HG03135 (cell line): Measurements from ENCODE around the gene AGPAT4.
A peak's percentile ranks its signal among the peaks of the same experiment; 100 is the strongest.
"Not testable (repeated sequence)": the region's sequence is repeated elsewhere in the genome, so short reads cannot be mapped to it uniquely, and the experiment has no call there.

Experiments
- ATAC-seq: cut with Tn5 transposase; IDR thresholded peaks from one replicate; pipeline ENCODE4 v1.9.1; 2021; ENCODE audit warnings: mild to moderate bottlenecking, moderate library complexity; ENCODE audit not compliant: unreplicated experiment

The AGPAT4 gene, protein sequence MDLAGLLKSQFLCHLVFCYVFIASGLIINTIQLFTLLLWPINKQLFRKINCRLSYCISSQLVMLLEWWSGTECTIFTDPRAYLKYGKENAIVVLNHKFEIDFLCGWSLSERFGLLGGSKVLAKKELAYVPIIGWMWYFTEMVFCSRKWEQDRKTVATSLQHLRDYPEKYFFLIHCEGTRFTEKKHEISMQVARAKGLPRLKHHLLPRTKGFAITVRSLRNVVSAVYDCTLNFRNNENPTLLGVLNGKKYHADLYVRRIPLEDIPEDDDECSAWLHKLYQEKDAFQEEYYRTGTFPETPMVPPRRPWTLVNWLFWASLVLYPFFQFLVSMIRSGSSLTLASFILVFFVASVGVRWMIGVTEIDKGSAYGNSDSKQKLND

DNA sequence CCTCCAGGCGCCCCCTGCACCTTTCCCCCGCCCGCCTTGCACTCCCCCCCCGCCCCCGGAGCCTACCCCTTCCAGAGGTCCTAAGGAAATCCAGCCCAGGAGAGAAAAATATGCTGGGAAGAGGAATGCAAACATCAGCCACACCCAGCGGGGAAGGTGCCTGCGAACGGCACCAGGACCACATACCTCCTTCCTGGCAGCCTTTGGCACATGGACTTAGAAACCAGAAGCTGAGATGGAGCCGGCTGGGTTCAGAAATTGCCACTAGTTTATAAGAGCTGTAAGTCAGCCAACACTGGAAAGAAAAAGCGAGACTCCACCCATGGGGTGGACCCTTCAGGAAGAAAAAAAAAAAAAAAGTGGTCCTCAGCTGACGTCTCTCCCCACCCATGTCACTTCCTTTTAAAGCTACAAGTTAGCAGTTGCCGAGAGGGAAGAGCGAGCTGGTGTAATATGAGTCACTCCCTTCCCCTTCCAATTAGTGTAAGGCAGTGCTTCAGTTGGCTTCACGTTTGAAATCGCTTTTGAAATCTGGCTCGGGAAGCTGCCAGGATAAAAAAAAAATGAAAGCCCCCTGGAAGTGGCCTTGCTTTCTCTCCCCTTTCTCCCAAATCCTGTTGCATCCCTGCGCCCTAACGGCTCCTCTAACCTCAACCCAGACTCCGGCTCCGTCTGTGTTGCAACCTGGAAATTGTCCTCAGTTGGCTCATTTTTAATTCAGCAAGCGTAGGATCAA is at the start of gene AGPAT4:
Gene AGPAT4, minus strand, starts transcription at position 310 of the 736 bp plus-strand sequence. CDS start 41,848 bp downstream, outside the sequence.
- peak; percentile 97 for ATAC-seq

DNA sequence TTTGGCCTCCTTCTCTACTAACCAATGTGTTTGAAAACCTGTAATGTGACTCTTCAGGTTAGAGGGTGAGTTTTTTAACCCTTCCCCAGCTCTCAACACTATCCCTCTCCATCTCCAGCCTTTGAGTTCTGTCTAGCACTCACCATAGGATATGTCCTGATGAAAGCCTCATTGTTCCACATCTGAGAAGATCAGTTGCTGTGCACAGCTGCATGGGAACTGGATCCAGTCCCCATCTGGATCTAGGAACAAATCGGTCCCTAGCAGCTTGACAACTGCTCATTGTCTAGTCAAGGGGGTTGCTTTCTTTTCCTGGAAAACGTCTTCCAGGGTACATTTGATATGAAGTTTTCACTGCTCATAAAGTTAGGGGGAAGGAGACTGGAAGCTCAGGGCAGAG is 45.4 kb upstream of the AGPAT4 start:
- ATAC-seq: no peak

DNA sequence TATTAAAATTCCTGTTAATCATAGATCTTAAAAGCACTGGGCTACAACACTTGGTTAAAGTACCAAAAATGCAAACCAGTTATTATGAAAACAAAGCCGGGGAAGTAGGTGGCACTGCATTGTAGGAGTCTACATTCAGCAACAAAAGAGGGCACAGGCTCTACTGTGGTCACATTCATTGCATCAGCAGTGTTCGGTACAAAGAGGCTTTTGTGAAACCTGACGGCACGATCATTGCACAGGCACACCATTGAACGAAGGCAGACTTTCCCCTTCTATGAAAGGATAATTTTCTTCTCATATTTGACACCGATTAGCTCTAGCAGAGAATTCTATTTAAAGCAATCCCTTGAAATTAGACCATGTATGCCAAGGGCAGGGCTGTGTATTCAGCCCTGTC is 44.6 kb upstream of the AGPAT4 start:
- no peak for ATAC-seq

DNA sequence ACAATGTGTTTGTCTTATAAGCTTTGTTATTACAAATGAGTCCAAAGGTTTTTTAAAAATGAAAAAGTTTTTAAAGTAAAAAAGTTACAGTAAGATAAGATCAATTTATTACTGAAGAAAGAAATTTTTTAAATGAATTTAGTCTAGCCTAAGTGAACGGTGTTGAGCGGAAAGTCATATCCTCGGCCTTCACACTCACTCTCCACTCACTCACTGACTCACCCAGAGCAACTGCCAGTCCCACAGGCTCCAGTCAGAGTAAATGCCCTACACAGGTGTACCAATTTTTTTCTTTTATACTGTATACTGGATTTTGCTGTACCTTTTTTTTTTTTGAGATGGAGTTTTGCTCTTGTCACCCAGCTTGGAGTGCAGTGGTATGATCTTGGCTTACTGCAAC is 42.7 kb upstream of the AGPAT4 start:
- ATAC-seq: no peak

DNA sequence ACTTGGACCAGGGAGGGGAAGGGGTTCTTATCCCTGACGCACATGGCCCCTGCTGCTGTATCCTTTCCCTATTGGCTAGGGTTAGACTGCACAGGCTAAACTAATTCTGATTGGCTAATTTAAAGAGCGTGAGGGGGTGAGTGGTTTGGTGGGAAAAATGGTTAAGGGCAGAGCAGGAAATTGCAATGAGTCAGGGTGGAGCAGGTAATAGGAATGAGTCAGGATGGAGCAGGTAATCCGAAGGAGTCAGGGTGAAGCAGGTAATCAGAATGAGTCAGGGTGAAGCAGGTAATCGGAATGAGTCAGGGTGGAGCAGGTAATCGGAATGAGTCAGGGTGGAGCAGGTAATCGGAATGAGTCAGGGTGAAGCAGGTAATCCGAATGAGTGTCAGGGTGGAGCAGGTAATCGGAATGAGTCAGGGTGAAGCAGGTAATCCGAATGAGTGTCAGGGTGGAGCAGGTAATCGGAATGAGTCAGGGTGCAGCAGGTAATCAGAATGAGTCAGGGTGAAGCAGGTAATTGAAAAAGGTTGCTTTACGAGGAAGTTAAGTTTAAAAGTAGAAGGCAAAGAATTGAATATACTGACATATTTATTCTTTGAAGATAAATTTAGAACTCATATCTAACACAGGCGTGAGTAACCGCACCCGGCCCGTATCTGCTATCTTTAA is 41.5 kb upstream of the AGPAT4 start:
- not testable (repeated sequence) for ATAC-seq

DNA sequence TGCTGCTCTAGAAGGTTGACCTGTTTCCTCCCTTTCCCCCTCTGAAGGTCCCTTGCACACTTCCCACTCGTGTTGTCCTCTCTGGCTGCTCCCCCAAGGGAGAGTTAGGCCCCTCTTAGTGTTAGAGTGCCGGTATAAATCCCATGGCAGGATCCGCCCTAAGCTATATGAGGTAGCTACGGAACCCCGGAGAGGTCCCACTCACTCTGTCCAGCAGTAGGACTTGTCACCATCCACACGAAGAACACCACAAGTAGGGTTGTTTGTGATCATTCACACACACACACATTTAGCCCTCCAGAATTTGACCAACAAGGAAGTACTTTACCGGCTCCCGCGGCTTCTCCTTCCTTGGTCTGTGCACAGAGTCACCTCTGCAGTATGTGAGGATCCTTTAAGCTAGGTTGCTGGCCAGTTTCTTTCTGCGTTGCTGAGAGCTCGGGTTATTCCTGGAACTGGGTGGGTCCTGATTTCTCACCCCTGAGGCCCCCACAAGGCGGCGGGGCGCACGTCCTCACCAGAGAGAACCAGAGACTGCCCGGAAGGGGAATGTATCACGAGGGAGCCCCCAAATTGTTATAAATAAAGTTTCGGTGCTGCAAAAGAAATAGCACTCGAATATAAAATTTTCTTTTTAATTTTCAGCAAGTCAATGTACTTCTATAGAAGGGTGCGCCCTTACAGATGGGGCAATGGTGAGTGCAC is 40.8 kb upstream of the AGPAT4 start:
- not testable (repeated sequence) for ATAC-seq

DNA sequence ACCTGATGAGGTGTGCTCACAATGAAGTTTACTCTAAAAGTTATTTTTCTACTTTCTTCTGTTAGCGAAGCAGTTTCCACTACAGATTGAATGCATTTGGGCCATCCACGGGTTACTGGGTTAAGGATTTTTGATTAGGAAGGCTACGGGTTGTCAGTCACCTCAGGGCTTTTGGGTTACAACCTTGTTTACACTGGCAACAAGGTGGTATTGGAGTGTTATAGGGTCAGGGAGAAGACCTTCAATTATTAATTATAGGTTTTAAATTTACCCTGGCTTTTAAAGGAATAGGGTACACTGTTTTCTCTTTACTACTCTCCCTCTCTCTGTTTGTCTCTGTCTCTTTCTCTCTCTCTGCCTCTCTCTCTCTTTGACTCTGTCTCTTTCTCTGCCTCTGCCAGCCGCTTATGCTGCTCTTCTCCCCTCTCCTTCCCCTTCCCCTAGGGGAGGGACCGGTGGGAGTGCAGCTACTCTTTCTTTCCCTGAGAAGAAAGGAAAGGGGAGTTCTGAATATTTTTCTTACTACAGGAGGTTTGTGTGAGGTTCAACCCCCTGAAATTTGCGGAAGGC is 40.2 kb upstream of the AGPAT4 start:
- no peak for ATAC-seq

DNA sequence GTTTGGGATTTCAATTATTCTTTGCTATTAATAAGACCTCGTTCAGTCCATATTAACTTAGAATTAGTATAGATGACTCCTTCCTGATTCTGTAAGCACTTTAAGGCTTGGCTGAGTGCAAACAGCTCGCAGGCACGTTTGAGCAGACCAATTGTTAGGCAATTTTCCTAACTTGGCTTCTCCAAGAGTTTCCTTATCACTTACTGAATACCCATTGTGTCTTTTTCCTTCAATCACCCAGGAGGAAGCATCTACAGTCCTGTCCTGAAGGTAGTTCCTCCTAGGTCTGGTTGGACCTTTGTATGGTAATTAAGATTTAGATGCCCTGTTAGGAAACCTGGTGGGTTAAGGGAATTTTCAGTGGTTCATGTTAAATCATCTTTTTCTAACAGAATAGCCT is 39.6 kb upstream of the AGPAT4 start:
- ATAC-seq: not testable (repeated sequence)

DNA sequence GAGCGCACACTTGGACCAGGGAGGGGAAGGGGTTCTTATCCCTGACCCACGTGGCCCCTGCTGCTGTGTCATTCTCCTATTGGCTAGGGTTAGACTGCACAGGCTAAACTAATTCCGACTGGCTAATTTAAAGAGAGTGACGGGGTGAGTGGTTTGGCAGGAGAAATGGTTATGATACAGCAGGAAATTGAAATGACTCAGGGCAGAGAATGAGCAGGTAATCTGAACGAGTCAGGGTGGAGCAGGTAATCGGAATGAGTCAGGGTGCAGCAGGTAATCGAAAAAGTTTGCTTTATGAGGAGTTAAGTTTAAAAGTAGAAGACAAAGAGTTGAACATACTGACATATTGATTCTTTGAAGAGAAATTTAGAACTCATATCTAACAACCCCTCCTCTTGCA is 35.9 kb upstream of the AGPAT4 start:
- ATAC-seq: not testable (repeated sequence)

DNA sequence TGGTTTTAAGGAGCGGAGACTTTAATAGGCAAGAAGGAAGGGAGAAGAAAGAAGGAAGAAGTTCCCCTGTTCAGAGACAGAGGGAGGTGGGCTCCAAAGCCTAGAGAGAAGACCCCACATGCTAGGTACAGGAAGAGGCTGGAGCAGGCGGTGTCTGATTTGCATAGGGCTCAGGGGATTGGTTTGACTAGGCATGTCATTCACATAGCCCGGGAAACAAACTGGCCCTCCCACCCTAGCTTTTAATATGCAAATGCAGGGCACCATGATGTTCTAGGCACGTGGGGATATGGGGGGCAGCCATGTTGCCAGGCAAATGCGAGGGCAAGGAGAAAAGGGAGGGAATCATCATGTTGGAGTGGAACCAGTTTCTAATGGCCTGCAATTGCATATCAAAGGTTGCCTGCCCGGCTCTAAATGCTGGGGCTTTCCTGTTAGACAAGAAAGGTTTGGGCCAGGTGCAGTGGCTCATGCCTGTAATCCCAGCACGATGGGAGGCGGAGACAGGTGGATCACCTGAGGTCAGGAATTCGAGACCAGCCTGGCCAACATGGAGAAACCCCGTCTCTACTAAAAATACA is 34.3 kb upstream of the AGPAT4 start:
- no peak for ATAC-seq

DNA sequence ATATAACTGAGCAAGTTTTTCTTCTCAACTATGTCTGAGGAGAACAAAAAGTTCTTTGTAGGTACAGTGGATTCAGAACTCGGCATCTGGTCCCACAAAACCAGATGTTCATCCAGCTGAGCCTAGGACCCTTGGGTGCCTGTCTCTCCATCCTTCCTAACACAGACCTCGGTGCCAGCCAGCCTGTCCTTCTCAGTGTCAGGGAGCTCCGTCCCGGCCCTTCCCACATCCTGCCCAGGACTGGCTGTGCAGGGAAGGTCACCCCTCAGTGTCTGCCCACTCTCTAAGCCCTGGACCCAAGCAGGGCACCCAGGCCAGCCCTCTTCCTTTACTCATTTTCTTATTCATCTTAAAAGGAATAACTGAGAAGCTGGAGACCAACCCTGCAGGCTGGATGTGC is 32.0 kb upstream of the AGPAT4 start:
- no peak for ATAC-seq

DNA sequence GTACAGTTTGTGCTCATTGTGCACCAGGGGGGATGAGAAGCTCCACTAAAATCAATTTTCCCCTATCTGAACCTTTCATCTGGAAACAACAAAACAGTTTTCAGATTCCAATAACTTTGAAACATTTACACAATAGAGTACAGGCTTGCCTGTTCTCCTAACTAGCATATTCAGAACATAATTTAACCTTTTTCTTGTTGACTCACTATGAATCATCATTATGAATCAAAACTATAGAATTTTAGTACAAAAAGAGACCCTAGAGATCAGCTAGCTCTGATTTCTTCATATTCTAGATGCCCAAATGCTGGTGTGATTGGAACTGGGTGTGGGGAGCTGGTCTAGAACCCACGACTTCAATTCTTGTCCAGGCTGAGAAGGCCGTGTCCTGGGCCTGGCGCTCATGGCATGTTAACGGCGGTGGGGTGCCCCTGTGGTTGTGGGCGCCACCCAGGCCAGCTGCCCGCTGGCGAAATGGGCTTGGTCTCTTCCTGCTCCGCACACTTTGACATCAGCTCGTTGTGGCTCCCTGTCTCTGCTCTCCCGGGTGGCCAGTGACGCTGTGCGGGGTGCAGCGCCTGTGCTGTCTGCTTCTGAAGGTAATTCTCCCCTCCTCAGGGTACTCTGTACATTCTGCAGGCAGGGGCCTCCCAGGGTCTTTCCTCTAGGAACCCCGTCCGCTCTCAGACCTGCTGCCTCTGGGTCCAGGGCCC is 29.9 kb upstream of the AGPAT4 start:
- ATAC-seq: no peak

DNA sequence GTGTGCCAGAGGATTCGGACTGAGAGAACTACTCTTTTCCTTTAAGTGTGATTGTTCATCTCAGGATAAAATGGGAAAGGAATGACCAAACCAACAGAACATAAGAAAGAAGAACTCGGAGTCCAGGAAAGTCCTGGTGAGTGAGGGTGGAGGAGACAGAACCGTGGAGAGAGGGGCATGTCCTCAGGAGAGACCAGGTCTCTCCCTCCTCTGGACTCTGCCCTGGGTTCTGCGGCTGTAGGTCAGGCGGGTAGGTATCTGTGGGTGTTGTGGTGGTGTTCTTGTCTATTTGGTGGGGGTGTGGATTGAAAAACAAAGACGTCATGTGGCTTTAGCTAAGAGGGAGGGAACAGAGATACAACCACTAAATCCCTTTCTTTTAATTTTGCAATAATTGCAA is 29.1 kb upstream of the AGPAT4 start:
- no peak for ATAC-seq

DNA sequence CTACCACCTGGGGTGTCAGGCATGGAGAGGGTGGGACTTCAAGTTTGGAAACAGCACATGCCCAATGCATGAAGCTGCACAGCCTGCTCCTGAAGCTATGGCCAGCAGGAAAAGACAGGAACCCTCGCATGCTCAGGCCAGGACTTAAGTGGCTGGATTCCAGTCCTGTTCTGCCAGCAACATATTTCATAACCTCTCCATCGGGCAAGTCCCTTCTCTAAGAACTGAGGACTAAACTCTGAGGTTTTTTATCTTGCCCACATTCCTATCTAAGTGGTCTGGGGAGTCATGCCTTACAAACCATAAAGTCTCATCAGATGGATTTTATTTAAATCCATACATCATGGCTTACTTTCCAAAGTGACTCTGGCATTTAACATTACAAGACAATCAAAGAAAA is 27.5 kb upstream of the AGPAT4 start:
- no peak for ATAC-seq

DNA sequence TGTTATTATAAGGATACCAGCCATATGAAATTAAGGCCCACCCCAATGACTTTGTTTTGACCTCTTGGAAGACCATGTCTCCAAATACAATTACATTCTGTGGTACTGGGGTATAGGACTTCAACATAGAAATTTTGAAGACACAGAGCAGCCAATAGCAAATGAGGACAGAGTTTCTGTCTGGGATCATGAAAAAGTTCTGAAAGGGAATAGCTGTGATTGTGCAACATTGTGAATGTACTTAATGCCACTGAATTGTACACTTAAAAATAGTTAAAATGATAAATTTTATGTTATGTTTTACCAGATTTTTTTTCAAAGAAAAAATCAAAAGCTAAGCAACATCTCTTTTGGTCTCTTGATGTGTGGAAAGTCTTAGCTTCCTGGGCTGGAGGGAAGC is 27.0 kb upstream of the AGPAT4 start:
- ATAC-seq: no peak

DNA sequence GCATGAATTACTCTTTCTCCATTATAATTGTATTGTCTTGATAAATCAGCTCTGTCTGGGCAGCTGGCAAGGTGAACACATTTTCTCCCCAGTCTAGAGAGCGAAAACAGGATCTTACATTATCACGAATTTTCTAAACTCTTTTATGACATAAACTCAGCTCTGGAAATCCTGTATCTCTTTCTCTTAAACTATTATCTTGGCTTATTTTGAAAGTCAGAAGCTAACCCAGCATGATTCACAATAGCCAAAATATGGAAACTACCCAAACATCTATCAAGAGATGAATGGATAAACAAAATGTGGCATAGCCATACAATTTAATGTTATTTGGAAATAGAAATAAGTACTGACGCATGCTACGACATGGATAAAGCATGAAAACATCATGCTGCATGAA is 25.9 kb upstream of the AGPAT4 start:
- no peak for ATAC-seq

DNA sequence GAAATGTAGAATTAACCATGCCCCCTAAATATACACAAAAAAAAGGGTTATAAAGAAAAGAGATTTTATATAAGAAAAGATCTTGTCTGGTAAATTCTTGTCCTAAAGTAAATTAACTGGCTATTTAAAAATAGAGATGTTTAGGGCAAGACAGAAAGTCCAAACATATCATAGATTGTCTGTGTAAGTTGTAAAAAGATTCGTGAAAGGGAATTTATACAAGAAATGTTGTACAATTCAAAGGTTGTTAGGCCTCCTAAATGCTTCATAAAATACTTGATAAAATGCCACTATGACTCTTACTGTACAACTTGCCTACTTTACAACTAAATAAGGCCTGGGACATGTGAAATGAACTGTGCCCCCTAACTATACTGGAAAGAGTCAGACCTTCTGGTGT is 21.9 kb upstream of the AGPAT4 start:
- no peak for ATAC-seq

DNA sequence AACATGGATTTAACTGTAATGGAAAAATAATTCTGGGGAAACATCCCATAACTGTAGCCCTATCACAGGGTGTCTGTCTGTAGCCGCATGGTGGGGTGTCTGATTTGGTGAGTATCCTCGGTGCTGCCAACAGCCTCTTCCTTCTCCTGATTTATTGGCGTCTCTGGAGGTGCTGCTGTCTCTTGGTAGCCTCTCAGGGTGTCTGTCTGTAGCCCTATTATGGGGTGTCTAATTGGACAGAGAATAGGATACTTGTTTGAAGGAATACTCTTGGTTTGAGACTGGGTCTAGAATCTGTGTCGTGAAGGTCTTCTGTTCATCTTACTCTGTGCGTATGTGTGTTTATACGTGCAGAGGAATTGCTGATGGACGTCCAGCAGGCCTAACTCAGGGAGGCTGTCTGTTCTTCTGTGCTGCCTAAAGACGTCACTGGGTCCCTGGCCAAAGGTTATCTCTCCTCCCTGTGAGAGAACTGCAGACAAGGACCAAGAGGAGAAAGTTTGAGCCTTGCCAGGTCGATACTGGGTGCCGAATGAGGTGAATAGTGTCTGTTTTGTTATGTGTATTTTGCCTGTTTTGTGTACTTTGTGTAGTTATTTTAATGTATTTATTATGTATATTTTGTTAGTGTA is 18.9 kb upstream of the AGPAT4 start:
- ATAC-seq: no peak

DNA sequence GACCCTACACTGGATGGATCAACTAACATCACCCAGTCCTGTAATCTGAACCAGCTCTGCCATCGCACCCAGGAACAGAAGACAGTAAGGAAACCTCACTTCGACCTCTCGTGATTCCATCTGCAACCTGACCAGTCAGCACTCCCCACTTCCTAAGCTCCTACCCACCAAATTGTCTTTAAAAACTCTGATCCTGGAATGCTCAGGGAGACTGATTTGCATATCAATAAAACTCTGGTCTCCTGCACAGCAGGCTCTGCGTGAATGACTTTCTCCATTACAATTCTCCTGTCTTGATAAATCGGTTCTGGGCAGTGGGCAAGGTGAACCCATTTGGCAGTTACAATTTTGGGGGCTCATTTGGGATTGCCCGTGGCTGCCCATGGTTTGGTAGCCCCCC is 18.3 kb upstream of the AGPAT4 start:
- no peak for ATAC-seq
